Hepatic stellate cell (primary cell): ENCODE results near the gene TMEM123.
A peak's percentile ranks its signal among the peaks of the same experiment; 100 is the strongest.
"Not testable (repeated sequence)": the region's sequence is repeated elsewhere in the genome, so short reads cannot be mapped to it uniquely, and the experiment has no call there.

ENCODE experiments used
- DNase-seq: peaks from one replicate; pipeline ENCODE4 v3.0.0; 2011; ENCODE audit warnings: low spot score

Gene TMEM123

DNA sequence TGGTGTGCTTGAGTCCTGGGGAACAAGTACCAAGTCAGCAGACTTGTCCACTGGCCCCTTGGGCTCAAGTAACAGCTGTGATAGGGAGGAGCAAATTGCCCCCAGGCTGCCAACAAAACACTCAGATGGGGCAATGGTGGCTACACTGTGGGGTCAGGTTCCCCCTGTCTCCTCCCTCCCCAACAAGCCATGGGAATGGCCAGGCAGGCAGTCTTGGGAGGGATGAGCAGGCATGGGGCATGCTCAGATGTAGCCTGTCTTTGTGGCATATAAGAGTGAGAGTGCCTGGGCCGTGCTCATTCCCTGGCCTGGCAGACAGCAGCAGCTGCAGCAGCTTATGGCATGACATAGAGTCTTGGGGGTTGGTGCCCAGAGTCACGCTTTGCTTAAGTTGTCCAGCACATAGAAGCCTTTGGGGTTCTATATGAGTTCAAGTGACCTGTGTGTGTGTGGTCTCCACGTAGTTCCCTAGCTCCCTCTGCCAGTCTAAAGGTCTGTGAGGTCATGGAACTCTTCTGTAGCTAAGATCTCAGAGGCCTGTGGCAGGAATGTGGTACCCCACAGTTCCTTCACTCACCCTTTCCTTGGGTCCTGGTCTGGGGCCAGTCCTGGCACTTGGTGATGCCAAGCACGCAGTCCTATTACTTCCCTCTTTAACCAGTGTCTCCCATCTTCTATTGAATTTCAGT is 60.9 kb downstream of the TMEM123 start:
- DNase-seq = no peak

DNA sequence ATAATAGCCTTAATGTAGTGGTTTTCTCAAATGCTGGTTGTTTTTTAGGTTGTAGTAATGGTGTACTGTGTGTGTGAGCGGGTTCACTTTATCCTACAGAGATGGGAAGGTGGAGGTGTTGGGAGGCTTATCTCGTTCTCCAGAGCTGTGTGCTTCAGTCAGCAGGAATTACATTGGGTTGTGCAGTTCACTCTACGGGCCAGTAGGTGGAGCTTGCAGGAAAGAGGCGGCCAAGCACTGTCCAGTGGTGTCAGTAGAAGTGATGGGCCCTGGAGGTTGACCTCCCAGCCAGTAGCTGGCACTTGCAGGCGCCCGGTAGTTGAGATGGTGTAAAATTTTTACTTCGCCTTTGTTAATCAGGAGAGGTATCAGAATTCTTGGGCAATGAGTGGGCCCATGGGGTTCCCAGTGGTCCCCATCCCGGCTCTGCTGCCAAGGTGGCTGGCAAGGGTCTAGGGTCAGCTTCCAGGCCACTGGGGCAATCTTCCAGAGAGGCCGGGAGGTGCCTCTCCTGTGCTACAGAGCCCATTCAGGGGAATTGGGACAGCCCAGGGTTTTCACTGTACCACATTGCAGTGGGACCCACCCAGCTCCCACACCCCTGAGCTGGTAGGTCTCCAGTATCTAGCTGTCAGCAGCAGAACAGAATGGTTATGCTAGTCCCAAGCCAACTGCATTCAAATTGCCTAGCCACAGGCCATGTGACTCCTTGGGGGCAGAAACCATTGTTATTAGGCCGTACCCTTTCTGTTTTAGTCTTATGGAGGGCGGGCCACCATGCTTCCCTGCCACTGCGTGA is 61.7 kb downstream of the TMEM123 start:
- peak; percentile 53 for DNase-seq

DNA sequence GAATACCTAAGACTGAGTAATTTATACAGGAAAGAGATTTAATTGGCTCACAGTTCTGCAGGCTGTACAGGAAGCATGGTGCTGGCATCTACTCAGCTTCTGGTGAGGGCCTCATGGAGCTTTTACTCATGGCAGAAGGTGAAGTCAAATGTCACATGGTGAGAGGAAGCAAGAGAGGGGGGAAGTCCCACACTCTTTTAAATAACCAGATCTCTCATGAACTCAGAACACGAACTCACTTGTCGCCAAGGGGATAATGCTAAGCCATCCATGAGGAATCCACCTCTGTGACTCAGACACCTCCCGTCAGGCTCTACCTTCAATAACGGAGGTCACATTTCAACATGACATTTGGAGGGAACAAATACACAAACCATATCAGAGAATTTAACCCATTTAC is 63.3 kb downstream of the TMEM123 start:
- DNase-seq = no peak

DNA sequence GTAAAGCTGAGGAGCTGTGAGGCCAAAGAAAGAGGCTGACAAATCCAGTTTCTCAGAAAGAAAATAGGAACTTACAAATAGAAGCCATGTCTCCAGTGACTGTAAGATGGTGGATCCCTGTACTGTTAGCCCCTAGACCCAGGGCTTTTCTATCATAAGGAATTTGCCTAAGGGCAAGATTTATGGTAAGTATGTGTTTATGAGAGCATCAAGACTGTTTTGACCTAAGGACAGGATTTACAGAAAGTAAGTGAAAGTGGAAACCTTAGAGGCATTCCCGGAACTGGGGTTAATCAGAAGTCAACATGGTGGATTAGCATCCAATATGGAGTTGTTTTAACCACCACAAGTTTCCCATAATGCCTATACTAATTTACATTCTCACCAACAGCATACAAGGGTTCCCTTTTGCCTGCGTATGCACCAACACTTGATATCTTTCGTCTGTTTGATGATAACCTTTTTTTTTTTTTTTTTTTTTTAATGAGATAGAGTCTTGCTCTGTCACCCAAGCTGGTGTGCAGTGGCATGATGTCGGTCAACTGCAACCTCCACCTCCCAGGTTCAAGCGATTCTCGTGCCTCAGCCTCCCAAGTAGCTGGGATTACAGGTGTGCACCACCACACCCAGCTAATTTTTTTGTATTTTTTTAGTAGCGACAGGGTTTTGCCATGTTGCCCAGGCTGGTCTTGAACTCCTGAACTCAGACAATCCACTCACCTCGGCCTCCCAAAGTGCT is 65.4 kb downstream of the TMEM123 start:
- no peak for DNase-seq

DNA sequence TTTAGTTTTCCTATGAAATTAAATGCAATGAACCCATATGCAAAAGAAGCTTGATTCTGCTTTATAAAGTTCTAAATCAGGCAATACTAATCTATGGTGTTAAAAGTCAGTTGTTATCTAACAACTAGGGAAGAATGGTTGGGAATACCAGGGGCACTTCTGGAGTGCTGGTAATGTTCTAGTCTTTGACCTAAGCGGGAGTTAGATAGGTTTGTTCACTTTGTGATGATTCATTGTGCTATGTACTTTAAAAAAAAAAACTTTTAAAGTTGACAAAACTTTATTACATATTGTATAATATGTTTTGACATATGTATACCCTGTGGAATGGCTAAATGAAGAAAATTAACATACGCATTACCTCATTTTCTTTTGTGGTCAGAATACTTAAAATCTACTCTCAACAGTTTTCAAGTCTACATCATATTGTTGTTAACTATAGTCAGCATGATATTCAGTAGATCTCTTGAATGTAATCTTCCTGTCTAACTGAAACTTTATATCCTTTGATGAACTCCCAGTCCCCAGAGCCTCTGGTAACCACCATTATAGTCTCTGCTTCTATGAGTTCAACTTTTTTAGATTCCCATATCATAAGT is 66.3 kb downstream of the TMEM123 start:
- DNase-seq = no peak

DNA sequence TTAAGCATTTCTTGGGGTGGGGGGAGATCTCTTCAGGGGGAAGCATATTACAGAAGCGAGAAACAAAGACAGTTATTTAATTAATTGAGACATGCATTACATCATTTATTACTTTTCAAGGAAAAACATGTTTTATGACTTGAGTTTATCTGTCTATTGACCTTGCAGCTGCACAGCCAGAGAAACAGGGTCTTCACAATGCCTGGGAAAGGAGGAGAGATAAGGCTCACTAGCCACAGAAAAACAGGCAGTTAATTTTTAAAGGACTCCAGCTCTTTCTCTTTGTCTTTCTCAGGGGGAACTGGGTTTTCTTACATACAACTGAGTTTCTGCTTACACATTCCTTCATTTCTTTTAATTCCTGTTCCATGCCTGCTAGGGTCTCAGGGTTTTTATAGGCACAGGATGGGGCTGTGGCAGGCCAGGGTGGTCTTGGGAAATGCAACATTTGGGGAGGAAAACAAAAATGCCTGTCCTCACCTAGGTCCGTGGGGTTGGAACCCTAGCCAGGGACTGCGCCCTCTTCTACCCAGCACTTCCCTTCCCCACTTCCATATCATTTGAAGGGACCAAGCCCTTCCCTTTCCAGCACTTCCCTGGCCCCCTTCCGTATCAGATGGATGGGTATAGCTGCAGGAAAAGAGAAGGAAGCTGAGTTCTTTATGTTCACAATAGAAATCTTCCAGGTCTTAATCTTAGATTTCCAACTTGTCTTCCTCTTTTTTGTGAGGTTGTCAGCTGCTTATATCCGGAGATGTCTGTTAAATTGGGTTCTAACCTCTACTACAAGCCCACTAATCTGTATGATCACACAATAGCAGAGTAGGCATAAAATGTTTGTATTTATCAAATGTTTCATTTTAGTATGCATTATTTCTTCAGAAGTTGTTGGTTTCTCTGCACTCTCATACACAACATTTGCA is 67.2 kb downstream of the TMEM123 start:
- DNase-seq = no peak

DNA sequence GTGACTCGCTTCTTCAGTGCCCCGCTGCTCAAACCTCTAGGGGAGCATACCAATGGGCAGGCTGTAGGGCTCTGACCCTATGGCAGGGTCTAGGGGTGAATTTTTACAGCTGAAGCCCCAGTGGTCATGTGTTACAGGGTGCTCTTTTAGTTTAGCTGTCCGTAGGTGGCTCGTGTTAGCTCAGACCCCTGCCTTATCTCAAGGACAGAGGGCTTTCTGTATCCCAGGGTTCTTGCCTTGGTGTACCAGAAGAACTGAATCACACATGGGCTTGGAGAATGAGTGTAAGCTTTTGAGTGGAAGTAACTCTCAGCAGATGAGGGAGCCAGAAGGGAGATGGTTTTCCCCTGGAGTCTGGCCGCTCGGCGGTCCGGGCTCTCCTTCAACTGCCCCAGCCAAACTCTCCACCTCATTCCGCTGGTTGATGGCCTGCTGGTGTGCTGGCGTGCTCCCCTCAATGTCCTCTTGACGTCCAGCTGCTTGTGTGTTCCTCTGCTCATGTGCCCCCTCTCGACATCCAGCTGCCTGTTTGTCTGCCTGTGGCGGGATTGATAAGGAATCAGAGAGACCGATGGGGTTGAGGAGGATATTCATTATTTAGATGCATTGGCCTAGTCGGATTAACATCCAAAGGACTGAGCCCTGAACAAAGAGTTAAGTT is 68.0 kb downstream of the TMEM123 start:
- DNase-seq = no peak

DNA sequence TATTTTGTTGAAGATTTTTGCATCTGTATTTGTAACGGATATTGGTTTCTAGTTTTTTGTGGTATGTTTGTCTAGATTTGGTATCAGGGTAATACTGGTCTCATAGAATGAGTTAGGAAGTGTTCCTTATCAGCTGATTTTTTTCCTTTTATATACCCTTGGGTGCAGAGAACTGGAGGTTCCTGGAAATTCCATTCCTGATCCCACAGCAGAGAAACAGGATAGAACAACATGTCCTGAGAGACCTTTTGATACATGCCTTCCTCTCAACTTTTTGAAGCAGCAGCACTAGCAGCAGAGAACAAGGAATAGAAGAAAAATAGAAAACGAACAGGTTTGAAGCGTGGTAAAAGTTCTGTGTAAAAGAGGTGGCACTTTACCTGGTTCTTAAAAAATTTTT is 68.7 kb downstream of the TMEM123 start:
- DNase-seq = no peak

DNA sequence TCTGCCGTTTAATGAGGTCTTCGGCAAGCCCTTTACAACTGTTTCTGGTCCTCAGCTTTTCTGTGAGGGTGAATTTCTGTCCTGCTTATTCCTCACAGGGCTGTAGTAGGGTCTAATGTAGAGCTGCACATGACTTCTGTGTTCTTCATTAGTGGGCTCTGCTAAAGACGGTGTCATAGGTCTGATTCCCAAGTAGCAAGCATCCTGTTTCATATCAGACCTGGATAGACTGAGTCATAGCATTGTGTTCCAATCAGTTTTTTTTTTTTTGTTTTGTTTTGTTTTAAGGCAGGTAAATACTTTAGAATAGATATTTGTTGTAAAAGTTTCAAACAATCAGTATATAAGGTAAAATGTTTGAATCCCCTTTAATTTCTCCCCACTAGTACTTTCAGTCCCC is 70.2 kb downstream of the TMEM123 start:
- DNase-seq = no peak

DNA sequence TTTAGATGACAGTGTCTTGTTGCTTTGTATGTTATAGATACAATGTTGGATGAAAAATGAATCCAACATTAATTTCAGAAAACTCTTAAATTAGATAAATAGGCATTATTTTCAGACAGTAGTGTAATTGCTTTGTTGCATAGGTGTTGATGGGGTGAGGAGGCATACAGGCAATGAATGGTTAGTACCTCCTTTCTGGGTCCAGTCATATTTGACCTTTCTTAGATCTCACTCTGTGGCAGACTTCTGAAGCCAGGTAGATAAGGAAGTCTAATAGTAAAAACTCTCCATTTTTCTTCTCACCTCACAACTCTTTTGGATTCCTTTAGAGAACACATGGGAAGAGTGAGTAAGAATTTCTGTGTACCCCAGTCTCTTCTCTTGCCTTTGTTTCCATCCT is 73.7 kb downstream of the TMEM123 start:
- no peak for DNase-seq

DNA sequence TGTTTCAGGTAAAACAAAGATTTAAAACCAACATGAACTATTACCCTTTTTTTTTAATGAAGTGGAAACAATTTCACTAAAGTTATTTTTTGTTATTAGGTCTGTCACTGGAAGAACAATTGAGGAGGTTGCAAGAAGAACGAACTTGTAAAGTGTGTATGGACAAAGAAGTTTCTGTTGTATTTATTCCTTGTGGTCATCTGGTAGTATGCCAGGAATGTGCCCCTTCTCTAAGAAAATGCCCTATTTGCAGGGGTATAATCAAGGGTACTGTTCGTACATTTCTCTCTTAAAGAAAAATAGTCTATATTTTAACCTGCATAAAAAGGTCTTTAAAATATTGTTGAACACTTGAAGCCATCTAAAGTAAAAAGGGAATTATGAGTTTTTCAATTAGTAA is 74.7 kb downstream of the TMEM123 start:
- no peak for DNase-seq

DNA sequence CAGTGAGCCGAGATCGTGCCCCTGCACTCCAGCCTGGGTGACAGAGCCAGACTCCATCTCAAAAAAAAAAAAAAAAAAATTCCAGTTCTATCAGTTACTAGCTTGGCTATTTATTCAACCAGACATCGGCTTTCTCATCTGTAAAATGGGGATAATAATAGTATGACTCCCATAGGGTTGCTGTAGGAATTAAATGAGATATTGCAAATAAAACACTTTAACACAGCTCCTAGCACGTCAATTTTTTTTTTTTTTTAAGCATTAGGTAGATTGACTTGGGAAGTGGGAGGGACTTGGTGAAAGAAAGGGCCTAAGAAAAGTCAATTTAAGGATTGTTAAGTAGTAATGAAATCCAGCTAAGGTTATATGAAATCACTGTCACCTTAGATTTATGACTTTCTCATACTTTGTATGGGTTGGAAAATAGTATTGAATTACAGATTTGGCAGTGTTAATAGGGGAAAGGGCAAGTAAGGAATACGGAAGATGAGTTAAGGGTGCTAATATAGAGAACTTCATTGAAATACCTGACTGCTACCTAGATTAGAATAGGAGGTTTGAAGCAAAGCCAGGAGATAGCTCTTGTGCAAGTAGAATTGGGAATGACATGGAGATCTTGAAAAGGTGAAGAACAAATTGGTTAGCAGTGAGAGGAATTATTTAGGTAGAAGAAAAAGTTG is 76.7 kb downstream of the TMEM123 start:
- no peak for DNase-seq

DNA sequence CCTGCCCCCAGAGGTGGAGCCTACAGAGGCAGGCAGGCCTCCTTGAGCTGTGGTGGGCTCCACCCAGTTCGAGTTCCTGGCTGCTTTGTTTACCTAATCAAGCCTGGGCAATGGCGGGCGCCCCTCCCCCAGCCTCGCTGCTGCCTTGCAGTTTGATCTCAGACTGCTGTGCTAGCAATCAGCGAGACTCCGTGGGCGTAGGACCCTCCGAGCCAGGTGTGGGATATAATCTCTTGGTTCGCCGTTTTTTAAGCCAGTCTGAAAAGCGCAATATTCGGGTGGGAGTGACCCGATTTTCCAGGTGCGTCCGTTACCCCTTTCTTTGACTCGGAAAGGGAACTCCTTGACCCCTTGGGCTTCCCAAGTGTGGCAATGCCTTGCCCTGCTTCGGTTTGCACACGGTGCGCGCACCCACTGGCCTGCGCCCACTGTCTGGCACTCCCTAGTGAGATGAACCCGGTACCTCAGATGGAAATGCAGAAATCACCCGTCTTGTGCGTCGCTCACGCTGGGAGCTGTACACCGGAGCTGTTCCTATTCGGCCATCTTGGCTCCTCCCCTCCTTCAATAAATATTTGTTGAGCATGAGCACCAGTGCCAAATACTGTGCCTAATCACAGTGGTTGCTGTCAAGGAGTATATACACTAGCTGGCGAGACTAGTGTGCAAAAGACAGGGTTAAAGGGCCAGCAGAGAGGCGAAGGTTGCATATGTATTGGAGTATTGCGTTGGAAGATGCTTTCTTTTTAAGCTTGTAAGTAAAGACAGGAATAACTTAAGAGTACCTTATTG is 77.7 kb downstream of the TMEM123 start:
- DNase-seq = not testable (repeated sequence)

DNA sequence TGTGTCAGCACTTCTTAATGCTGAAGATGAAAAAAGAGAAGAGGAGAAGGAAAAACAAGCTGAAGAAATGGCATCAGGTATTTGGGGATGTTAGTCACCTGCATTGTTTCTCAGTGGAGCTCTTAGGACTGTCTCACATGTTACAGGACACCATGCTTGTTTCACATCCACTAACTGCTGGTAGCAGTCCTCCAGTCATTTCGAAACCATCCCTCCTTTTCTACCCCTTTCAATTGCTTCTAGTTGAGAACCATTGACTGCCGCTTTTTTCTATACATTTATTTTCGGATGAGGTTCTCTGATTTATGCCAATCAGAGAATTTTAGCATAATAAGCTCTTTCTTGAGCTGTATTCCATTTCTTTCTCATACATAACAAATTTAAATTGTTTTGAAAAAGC is 84.1 kb downstream of the TMEM123 start:
- no peak for DNase-seq

DNA sequence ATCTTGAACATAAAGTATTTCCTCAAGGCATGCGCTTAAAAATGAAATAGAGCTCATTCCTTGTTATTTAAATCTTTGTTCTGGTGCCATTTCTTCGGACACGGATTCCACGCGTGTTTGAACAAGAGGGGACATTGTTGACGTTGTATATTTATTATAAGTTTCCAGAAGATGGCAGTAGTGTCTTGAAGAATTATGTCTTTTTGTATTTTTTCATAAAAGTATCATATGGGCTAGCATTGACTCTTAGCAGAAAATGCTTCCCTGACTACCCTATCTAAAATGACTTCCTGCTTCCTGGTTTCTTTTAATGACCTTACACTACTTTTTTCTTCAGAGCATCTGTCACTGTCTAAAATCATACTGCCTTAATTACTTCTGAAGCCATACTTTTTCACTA is 85.2 kb downstream of the TMEM123 start:
- DNase-seq = peak; percentile 12

DNA sequence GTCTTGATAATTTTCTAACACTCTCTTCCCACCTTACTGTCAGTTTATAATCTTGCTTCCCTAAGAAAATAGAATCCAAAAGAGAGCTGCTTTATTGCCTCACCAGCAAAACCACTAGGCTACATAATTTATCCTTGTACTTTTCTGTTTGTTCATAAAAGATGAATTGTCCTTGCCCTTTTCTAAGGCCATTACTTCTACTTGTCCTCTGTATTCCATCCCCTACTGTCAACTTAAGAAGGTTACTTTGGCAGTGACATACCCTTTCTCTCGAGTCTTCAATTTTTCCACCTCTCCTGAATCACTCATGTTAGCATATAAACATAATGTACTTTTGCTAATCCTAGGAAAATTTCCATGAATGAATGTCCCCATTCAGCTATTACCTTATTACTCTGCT is 87.6 kb downstream of the TMEM123 start:
- no peak for DNase-seq

DNA sequence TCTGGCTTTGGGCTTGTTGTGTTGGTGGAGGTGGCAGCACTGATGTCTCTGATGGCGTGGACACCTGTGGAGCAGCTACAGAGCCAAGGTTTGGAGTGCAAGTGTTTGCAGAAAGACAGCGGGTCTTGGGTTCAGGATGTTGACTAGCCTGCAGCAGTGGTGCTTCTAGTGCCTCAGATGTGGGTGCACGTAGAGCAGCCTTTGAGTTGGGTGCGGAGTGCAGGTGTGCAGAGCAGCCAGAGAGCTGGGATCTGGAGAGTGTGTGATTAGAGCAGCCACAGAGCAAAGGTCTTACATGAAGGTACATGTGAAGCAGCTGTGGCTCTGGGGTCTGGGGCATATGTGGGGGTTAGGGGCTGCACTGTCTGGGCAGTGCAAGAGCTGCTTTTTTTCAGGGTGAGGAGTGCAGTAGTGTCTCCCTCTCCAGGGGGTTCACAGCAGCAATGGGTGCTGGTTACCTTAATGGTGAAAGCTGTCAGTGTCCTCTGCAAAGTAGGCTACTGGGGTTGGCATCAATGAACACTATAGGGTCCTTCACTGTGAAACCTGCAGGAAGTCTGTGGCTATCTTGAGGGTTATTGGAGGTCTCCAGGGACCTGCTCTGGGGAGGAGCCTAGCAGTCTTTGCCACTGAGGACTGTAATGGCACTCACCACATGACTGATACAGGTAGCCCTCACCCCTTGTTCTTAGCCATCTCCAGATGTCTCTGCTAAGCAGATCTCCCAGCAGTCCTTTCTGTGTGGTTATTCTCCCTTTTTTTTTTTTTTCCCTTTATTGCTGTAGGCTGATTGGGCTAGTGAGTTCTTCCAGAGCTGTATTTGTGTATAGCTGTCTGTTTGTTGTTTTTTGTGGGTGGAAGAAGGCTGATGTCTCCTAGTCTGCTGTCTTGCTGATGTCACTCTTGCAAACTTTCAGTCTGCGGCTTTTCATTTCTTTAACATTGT is 91.2 kb downstream of the TMEM123 start:
- DNase-seq = no peak

DNA sequence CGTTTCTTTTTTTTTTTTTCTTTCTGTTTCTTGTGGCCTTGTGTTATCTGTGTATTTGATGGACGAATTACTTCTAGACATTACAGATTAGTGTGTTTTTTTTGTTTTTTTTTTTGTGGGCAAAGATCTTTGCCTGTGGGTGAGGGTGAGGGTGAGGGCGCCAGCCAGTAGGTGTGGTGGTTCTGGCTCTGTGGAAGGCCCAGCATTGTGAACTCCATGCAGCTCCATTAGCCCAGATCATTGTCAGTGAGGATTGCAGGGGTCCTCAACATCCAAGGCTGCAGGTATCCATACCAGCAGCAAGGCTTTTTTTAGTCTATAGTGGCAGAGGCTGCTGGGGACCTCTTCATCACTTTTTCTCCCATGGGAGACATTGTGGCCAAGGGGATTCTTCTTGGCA is 91.9 kb downstream of the TMEM123 start:
- DNase-seq = no peak
